GM12872 (cell line): Measurements from ENCODE around the gene KRT82.

ENCODE experiments used
- TF ChIP-seq, protein P1 (sequence below): IDR thresholded peaks from 3 replicates; pipeline ENCODE4 v1.5.1; 2011; ENCODE audit warnings: low read depth, mild to moderate bottlenecking, low read length, moderate library complexity; ENCODE audit not compliant: insufficient read depth

The KRT82 gene

DNA sequence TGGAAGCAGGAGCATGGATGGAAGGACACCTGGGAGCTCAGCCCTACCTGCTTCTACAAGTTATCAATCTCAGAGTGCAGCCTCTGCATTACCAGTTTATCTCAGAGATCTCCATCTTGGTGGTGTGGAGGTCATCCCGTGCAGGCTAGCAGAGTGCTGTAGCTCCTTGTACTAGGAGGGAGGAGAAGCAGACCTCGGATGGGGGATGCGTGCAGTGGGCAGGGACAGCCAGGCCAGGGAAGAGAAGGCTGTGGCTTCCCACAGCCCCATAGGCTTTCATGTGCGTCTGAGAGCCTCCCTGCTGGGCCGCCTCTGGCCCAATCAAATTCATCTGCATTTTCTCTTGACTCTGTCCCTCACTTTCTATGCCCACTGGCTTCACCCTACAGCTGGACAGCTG is 8.8 kb upstream of the KRT82 start:
- TF ChIP-seq, protein P1, sequence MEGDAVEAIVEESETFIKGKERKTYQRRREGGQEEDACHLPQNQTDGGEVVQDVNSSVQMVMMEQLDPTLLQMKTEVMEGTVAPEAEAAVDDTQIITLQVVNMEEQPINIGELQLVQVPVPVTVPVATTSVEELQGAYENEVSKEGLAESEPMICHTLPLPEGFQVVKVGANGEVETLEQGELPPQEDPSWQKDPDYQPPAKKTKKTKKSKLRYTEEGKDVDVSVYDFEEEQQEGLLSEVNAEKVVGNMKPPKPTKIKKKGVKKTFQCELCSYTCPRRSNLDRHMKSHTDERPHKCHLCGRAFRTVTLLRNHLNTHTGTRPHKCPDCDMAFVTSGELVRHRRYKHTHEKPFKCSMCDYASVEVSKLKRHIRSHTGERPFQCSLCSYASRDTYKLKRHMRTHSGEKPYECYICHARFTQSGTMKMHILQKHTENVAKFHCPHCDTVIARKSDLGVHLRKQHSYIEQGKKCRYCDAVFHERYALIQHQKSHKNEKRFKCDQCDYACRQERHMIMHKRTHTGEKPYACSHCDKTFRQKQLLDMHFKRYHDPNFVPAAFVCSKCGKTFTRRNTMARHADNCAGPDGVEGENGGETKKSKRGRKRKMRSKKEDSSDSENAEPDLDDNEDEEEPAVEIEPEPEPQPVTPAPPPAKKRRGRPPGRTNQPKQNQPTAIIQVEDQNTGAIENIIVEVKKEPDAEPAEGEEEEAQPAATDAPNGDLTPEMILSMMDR = no peak

DNA sequence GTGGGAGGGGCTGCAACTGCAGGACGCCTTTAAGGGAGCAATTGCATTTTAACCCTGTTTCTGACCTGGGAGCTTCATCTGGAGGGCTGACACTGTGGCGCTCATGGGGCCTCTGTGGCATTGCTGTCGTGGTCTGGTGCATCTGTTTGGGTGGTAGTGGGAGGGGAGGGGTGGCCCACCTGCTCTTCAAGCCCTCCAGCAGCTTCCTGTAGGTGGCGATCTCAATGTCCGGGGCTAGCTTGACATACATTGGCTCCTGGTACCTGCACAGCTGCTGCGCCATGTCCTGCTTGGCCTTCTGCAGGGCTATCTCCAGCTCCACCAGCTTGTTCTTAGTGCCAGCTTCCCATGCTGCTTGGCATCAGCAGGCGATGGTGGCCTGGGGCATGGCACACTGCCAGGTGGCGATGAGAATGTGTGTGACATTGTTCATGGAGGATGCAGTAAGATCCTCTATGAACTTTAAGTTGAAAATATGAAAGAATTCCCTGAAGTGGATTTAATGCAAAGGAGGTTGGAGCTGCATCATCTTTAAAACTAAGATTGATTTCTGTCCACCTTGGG is 7.7 kb upstream of the KRT82 start:
- TF ChIP-seq, protein P1 = no peak

DNA sequence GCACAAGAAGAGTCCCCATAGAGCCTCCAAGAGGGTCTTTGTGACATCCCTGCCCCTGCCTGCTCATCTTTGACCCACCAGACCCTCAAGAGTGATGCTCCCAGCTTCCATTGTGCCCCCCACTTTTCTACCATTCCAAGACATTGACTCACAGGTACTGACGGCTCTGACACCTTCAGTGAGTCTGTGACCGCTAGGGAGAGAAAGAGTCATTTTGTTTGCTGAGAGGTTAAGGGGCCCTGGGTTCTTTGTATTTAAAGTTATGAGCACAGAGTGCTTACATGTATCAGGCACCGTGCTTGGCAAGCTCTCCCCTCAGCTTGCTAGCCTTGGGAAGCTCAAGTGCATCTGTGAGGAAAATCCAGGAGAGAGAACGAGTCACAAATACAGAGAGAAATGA is 7.1 kb upstream of the KRT82 start:
- TF ChIP-seq, protein P1 = no peak

DNA sequence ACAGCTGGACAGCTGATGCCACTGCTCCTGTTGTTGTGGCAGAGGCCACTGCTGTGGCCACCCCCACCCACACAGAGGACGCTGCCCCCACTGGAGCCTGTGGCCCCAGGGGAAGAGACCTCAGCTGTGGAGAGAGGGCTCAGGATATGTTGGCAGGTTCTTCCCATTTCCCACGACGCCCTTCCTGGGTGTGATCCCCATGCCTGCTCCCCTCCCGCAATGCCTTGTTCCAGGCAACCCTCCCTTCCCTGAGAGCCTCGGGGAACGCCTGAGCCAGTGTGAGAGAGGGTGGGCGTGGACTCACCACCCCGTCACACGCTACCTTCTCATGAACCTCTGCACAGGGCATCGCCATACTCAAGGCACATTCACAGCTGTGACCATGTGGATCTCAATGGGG is 5.7 kb upstream of the KRT82 start:
- TF ChIP-seq, protein P1 = no peak

DNA sequence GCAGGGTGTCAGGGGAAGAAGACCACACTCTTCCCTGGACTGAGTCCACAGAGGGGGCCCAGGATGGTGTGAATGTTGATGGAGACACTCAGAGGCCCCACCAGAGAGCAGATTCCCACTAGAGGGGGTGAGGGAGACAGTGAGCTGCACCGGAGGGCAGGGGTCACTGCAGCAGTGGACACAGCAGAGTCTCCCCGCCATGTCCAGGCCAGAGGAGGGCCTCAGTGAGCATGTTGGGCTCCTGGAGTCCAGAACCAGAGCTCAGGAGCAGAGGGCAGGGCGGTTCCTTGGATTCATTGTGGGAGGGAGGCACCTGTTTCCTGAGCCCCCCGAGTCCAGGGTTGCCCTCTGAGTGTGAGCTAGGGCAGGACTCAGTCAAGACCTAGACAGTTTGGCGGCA is 1.8 kb upstream of the KRT82 start:
- TF ChIP-seq, protein P1 = no peak

DNA sequence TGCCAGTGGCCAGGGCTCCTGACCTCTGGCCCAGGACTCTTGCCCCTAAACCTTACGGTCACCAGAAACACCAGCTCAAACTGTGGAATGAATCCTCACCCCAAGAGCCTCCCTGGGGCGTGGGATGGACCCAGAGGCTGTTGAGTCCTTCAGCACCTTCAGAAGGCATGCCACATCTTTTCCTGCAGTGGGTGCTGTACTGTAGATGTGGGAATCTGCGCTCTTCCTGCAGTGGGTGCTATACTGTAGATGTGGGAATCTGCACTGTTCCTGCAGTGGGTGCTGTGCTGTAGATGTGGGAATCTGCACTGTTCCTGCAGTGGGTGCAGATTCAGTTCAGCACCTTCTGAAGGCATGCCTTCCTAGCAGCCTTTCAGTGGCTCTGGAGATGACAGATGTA is 1.2 kb downstream of the KRT82 start:
- TF ChIP-seq, protein P1 = no peak

DNA sequence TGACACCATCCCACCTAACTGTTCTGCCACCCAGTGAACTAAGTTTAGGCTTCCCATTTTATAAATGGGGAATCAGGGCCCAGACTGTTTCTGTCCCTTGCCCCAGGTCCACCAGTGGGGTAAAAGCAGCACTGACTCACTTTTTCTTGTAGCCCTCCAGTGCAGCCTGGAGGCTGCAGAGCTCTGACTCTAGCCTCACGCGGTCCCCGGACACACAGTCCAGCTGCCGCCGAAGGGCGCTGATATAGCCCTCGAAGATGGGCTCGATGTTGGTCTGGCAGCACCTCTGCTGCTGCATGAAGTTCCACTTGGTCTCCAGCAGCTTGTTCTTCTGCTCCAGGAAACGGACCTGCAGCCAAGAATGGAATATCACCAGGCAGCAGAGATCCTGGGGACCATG is 2.6 kb downstream of the KRT82 start:
- TF ChIP-seq, protein P1 = no peak
